PC-3 (cell line): ENCODE data around the gene SEC61A2.

Source experiments
- CTCF ChIP-seq: fragments of 300-600 bp; sonication (generic); conservative IDR thresholded peaks from 2 replicates; pipeline ENCODE4 v1.5.1; 2017; ENCODE audit warnings: antibody characterized with exemption, low read depth, mild to moderate bottlenecking, low read length
- EZH2 ChIP-seq: fragments of 300-600 bp; sonication (generic); IDR thresholded peaks from one replicate; pipeline ENCODE4 v1.6.1; 2017; ENCODE audit warnings: antibody characterized with exemption, mild to moderate bottlenecking, low read length; ENCODE audit not compliant: unreplicated experiment
- EZH2phosphoT487 ChIP-seq: fragments of 300-600 bp; sonication (generic); IDR thresholded peaks from 2 replicates; pipeline ENCODE4 v1.6.1; 2018; ENCODE audit warnings: mild to moderate bottlenecking, antibody characterized with exemption, low read length, borderline replicate concordance

- TF ChIP-seq CTCF: no peak
- TF ChIP-seq EZH2phosphoT487: no peak
- TF ChIP-seq EZH2: no peak
Measured at GRCh38 chr10:12150163-12150562, 20.7 kb downstream of the SEC61A2 start.
